ENCODE results near the gene TRAPPC3L.

Gene TRAPPC3L

DNA sequence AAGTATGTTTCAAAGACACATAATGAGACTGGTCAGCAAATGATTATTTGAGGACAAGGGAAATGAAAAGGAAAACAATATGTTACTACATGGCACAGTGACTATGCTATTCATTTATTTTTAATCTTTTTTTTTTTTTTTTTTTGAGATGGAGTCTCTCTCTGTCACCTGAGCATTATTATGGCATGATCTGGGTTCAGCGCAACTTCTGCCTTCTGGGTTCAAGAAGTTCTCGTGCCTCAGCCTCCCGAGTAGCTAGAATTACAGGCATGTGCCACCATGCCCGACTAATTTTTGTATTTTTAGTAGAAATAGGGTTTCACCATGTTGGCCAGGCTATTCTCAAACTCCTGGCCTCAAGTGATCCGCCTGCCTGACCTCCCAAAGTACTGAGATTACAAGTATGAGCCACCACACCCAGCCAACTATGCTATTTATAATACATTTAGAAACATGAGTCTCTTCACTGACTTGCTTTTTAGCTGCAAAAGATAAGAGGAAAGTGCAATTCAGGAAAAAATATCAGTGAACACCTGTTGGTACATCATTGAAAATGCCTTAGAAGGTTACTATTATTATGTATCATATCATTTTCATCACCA, 11.4 kb upstream of the TRAPPC3L start:
- DNase-seq, result no peak

DNA sequence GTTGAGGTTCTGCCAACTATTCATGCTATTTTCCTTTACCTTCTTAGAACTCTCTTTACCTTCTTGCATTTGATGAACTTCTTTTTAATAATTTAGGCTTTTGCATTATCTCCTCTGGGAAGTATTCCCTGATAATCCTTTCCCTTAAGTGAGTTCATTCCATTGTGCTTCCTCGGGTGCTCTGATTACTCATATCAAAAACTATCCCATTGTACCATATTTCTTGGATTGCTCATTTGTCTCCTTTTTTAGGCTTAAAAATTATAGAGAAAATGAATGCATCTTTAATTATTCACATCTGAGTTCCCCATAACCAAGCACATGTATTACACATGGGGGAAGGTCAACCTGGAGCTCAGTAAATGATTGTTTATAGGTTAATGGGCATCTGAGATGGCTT, 10.6 kb upstream of the TRAPPC3L start:
- DNase-seq, result no peak

DNA sequence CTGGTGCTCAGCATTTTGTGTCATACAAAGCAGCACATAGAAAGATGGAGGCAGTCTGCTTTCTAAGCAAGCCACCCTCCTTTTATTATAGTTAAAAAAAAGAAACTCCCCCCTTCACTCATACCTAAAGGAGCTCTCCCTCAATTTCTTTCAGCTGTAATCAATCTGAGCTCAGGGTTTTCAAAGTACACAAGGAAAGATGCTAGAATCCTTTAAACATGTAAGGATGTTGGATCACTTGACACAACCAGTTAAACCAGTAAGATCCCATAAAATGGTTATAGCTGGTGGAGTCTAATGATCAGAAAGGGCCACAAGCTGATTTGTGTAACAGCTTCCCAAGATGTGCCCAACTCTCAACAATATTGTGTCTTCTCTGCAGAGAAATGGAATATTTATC, 8.0 kb upstream of the TRAPPC3L start, which contains the start of gene CALHM4:
Gene CALHM4 (plus strand): TSS at position 301 of the 400 bp plus-strand sequence. CDS start 43 bp downstream, at position 344.
- DNase-seq, result no peak

DNA sequence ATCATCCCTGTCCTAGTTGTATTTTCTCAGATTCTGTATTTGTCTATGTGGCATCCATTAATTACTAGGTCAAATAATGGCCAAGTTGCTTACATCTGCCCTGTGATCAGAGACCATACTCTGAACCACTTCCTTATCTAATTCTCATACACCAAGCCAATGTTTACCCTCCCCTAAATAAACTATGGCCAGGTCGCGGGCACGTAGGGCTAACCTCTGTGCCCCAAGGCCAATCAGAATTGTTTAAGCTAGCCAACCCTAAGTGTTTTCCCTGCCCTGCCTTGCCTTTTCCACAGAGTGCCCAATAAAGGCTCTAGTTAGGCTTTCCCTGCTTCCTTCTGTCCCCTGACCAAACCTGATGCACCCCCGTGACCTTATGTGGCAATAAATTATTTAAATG, 5.3 kb upstream of the TRAPPC3L start:
- no peak for DNase-seq

DNA sequence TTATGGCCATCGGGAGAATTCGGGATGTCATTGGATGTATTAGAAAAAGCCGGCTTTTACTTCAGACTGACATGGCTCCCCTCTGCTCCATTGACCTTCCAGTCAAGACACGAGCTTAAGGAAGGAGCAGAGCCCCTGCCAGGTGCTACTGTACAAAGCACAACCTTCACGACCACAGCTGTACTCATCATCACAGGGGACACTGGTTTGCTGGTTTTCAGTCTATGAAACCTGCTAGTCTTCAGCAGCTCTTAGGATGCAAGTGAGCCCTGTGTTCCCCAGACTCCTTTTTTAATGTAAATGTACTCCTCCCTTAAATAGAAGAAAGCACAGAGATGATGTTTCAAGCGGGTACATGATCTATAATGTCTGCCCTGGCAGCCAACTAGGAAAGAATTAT, 1.9 kb upstream of the TRAPPC3L start:
- no peak for DNase-seq

DNA sequence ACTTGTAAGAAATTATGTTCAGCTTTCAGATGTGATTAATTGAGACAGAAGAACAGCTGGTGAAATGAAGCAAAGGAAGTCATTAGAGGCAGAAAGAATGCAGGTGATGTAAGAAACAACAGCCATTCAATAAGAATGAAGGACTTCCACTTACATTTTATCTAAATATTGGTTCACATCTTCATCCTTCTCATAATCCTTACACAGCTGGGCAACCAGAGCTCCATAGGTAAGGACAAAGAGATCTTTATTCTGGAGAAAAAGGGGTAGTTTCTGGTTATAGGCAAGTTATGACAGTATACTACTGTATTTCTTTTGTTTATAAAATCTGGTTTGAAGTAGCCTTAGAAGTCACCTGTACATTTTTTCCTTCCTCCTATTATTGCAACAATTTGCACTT, 2.3 kb downstream of the TRAPPC3L start:
- DNase-seq, result no peak

DNA sequence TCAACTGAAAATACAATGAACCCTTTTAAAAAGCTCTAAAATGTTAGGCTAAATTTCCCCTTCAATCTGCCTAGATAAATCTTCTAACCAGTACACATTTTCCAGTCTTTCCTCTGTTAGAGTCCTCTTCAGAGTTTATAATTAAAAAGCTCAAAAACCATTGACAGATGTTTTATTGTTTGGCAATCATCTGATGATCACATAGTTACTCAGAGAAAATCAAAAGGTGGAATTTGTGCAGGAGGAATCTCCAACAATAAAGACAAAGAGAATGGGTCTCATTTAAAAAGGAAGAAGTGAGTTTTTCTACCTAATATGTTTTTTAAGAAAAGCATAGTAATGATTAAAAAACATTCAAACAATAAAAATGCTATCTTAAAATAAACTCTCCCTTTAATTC, 3.1 kb downstream of the TRAPPC3L start:
- DNase-seq, result no peak

DNA sequence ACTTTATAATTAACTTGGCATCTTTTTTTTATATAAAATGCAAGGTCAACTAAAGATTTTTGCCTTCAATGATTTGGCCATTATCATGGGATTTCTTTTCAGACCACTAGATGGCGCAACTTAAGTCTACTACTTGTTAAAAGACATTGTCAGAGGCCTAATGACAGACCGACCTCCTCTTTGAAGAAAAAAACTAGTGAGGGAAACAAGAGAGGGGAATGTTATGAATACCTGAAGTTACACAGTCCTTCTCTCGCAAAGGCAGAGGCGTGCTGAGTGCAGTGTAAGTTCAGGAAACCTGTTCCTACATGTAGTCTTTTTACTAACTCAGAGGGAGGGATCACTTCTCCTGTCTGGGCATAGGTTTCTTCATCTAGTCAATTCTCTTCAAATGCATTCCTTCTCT, 9.3 kb downstream of the TRAPPC3L start:
- DNase-seq, result no peak

DNA sequence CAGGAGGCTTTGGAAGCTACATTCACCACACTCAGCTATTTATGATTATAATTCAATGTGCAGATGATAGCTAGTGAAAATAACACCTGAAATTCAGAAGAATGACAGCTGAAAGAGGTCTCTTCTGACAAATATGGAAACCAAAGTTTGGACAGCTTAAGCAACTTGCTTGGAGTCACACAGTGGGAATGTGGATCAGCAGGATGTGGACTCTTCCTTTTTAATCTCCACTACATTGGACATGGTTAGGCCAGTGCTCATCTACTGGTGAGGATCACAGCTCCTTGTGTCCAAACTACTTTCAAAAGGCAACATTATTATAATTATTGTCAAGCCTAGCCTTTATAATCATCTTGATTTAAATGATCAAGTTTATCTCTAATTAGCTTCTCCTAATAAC, 10.4 kb downstream of the TRAPPC3L start:
- DNase-seq, result no peak

DNA sequence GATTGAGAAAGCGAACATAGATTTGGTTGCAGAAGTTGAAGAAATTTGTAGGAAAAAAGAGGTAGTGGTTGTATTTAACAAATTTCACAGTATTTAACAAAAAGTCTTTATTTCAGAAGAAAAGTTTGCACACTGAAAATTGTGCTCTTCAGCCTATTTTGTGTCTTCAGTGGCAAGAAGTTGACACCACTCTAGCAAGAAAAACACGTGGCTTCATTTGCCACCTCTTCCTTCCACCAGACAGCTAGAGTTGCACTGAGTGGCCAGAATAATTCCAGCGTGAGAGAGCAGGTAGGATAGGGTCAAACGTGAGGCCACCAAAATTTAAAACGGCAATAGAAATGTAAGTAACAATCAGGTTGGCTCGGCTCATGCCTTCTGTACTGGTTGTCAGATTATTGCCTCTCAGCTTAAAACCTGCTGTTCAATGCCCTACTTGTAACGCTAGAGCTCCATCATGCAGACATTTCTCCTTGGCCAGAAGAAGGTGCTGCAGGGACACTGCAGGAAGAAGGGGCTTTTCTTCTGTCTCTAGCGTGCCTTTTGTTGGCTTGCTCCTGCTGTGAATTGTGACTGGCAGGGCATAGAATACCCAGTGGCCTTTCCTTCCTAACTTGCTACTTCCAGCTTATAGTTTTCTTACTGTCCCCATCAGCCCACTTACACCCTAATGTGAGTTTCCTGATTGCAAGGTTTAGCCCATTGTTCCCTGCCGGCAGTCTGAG, 12.1 kb downstream of the TRAPPC3L start:
- DNase-seq, result no peak

DNA sequence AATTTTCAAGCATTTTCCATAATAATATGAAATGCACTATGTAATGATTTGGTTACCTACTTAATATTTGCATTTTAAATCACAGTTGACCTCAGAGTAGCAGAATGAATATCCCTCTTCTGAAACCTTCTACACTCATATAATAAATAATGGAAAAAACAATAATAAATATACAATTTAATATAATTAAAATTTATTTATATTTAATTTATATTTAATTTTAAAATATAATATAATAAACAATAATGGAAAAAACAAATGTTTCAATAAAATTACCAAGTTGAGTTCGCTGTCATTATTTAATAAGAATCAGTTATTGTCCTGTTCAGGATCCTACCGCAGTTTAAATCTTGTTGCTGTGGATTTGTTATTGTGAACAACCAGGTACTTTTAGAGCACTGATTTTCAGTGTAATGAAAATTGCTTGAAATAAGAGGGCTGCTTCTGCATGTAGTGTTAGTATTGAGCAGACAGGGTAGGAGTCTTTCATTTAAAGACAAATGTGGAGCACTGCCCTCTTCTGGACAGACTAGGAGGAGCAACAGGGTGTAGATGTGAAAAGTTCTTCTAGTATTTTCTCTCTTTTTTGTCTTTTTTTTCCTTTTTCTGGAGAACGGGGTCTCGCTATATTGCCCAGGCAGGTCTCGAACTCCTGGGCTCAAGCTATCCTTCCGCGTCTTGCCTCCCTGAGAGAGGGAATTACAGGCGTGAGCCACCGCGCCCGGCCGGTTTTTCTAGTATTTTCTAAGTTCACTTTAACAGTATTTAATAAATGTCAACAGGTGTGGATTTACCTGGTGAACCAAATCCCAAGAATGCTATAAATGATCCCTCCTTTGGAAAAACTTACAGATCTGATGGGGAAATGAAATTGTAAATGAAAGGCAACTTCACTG, 13.6 kb downstream of the TRAPPC3L start:
- DNase-seq, result no peak

DNA sequence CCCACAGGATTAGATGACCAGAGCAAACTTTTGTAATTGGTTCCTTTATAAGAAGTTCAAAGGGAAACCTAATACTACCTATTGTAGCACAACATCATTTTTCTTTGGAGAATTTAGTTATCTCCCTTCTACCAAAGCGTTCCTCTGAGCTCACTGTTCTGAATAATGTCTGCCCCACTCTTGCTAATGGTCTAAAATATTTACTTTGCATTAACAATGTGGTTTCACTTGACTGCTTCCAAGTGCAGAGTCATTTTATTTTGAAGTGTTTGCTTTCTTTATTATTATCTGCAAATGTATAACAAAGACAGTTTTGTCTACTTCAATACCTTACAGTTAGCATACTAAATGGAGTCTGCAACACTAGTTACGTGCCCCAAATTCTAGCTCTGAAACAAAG, 15.0 kb downstream of the TRAPPC3L start:
- DNase-seq, result peak; percentile 37

DNA sequence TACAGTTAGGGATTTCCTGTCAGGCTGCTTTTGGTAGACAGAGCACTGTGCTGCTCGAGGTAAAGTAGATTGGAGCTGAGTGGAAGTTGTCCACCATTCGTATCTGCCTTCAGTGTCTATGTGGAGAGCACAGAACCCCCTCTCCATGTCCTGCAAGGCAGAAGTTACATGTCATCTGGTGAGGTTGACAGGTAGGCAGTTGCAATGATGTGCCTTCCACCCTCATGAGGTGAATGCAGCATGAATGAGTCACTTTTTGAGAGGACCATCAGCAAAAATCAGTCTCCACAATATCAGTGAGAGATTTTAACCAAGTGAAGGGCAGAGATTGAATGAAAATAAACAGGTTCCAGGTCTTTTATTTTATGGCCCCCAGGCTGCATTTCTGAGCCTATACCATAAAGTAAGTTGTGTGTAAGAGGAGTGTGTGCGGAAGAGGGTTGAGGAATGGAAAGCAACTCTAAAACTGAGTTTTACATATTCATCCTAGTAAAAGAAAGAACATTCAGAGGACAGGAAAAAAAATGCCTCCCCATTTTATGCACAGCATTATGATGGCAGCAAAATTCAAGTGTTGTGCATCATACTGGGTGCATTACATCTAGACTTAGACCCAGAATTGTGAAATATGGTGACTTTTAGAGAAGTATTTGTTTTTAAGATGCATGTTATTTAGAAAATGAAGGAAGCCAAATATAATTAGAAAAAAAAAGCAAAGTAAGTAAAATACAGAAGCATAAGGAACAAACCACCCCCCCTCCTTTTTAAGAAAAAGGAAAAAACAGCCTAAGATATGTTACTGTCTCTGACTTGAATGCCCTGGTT, 15.8 kb downstream of the TRAPPC3L start:
- no peak for DNase-seq

DNA sequence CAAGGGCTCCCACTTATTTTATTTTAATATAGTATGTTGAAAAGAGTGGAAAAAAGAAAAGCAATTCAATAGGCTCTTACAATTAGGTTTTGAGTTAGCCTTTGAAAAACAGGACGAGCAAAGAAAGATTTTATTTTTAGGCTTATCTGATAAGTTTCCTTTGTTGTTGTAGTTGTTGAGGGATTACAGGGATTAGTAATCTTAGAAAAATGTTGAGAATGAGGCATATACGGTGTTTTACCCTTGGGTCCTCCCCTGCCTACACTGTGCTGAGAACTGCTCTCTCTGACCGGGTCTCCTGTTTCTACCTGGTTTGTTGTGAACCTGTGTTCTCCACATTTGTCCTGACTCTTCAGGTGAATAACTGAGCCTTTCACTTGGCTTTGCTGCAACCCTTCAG, 16.7 kb downstream of the TRAPPC3L start:
- DNase-seq, result no peak

DNA sequence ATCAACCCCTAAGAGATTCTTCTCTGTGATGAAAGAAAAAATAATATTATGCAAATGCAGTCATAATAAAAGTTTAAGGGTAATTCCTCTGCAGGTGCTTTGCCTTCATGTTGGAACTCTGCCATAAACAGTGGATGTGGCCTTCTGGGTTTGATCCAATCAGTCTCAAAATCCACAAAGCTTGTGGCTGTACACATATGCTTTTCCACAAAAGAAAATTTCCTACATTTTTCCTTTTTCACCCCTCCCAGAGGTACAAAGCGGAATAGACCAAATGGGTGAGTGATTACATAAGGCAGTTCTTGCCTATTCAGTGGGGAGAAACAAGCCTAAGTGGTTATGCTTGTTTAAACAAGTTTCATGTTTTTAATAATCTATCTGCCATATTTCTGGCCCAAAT, 17.4 kb downstream of the TRAPPC3L start:
- DNase-seq, result no peak

DNA sequence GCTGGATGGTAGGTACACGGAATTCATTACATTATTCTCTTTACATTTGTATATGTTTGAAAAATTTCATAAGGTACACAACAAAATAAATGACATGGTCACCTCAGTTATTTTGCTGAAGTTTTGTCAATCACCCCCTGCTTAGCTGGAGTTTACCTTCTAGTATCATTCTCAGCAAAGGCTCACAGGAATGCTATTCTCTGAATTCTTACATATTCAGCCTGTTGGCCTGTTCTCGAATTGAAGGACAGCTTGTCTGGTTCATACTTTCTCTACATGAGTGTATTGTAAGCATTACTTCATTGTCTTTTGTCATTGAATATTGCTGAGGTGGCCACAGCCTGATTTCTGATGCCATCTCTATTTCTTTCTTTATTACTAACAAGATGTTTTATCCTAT, 21.2 kb downstream of the TRAPPC3L start:
- no peak for DNase-seq

DNA sequence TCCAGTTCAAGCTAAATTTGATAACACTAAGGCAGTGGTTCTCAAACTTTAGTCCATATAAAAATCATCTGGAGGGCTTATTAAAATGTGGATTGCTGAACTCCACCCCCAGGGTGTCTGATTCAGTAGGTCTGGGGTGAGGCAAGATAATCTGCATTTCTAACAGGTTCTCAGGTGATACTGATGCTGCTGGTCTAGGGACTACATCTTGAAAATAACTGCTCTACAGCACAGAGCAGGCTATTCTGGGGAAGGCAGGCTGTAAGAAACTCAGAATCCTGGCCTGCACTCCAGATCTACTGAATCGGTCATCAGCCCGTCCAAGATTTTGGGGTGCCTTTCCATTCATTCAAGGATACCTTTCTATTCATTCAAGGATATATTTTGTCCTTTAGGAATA, 22.6 kb downstream of the TRAPPC3L start:
- DNase-seq, result no peak

DNA sequence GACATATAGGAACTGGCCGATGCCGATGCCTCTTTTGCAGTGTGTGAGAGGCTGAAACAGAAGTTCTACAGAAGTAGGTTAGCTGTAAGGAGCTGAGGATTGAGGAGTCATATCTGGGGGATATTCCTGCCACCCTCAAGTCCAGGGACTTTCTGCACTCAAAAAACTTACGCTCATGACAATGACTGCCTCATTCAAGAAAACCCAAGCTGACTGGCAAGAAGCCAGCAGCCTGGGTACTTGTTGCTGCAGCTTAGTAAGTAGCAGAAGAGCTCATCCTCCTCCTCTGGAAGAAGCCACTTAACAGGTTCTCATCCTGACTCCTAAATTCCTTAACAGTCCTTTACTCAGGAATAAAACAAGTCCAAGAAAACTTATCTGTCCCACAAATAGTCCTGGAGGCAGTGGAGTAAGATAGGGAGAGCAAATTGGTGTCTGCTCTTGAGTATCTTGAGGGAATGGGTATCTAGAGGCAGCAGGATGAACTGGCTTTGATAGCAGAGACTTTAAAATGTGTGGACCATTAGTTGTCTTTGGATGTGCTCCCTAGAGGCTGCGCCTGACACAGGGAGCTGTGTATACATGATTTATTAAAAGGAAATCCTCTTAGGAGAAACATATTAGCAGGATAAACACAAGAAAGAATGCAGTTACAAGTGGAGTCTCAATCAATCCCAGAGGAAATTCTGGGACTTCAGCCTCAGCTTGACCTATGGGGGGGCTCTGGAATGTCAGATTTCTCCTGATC, 26.7 kb downstream of the TRAPPC3L start:
- DNase-seq, result no peak

DNA sequence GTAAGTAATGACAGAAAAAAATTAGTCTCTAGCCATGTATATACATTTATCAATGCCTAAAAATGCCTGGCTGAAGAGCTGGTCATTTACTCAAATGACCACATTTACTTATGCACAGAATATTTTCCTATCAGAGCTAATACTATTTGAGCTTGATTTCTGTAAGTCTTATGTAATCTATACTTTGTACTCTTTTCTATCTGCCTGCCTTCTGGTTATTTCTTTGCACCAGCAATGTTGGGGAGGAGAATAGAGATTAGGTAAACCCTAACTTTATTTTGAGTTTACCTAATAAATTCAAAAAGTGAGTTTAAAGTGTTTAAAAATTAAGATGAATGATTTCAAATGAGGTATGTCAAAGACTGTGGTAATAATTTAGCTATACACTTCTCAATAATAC, 30.3 kb downstream of the TRAPPC3L start:
- DNase-seq, result no peak

DNA sequence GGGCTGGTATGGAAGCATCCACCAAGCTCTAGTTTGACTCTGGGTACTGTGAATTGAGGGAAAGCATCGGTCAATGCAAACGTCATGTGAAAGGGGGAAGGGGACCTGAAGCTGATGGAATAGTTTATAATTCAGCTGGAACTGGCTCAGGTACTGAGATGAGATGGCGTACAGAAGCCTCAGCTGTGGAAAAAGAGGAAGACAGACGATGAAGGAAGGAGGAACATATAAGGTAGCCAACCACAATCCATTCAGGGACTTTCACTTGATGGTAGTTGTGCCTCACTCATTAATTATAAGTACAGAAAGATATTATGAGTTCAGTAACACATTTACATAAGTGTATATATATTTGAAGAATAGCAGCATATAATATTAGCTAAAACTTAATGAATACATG, 31.4 kb downstream of the TRAPPC3L start:
- DNase-seq, result no peak

DNA sequence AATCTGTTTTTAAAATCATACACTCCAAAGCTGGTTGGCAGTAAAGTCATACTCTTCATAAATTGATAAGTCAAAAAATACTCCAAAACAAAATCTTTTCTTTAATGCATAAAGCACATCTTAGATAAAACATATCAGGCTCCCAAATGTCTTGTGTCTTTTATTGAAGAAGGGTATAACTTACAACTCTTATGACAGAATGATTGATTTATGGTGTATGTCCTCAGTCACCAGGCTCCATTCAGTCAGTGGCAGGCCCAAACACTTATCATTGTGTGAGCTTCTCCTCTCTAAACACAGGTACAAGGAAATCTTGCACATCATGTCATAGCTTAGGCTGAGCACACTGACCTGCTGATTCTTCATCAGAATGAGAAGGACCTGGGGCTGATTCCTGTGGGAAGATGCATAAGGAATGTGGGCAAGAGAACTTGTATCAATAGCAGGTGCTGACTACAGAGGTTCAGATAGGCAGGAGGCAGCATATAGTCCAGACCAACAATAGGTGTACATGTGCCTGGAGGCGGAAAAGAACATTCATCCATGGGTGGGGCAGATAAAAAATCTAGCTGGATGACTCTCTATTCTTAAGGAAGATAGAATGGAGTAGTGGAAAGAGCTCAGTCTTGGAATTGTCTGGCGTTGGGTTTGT, 32.1 kb downstream of the TRAPPC3L start:
- no peak for DNase-seq

DNA sequence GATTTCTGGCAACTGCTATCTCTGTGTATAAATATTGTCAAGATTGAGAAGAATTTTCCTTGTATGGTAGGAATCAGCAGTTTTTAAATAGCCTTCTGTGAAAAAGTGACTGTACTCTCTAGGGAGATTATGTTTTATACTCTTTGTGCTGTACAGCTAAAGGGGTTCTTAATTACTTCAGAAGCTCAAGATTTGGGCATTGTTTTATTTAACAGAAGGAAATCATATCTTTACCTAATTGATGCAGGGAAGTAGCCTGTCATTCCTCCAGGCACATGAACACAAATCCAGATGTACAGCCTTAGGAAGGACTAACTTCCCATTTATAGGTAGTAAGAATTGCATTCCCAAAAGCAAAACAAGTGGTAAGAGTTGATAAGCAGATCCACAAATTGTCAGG, 32.8 kb downstream of the TRAPPC3L start:
- DNase-seq, result no peak

All from NCI-H1436 treated with DMSO at 0.1 percent for 48 hours (cell line).